Body of pancreas (tissue), 4 donors: Measurements from ENCODE around the gene MAGI1. TPM values are rescaled to one million over a fixed set of nuclear protein-coding genes. Genes with fewer than 3 reads are reported as not detected.
"Not testable (repeated sequence)": the region's sequence is repeated elsewhere in the genome, so short reads cannot be mapped to it uniquely, and the experiment has no call there.

Experiments used
- ATAC-seq: fragments of 150-250 bp; one replicate; pipeline ENCODE4 v1.9.1; 2016
- DNase-seq, 4 donors: peaks; one replicate each; pipeline ENCODE4 v3.0.0-alpha.2; 2019
- H3K27ac ChIP-seq, 4 donors: fragments of 200-600 bp; sonication (generic); 1 replicate in 3 of 4; 2 replicates in 1 of 4; pipeline versions ENCODE4 v1.5.1 to v1.6.1; 2016 to 2019; ENCODE audit warnings: mild to moderate bottlenecking in 1 of 4, mixed read lengths in 1 of 4, moderate library complexity in 1 of 4
- H3K27me3 ChIP-seq, 2 donors: fragments of 200-600 bp; sonication (generic); one replicate each; pipeline ENCODE4 v1.6.0; 2016; ENCODE audit warnings: mild to moderate bottlenecking in 1 of 2
- H3K36me3 ChIP-seq, 2 donors: fragments of 200-600 bp; sonication (generic); replicated peaks in 1 of 2; 2 replicates each; pipeline ENCODE4 v1.5.1; 2016; ENCODE audit warnings: low read depth in 2 of 2; ENCODE audit not compliant: insufficient read depth in 1 of 2
- H3K4me1 ChIP-seq: fragments of 200-600 bp; sonication (generic); one replicate; pipeline ENCODE4 v1.6.0; 2016
- H3K4me3 ChIP-seq, 2 donors: fragments of 200-600 bp; sonication (generic); 1 replicate in 1 of 2; 2 replicates in 1 of 2; pipeline ENCODE4 v1.5.1; 2016 to 2019
- H3K9me3 ChIP-seq, 3 donors: fragments of 200-600 bp; sonication (generic); 1 replicate in 2 of 3; 2 replicates in 1 of 3; pipeline ENCODE4 v1.5.1; 2016
- CTCF ChIP-seq, 7 experiments: fragments of 450-650 bp in 4 of 7; fragments of 200-600 bp in 3 of 7; sonication (generic) in 3 of 7; IDR thresholded peaks; one replicate each; pipeline ENCODE4 v1.5.1; 2016 to 2019; ENCODE audit warnings: antibody characterized with exemption in 7 of 7
- POLR2A ChIP-seq, 3 donors: fragments of 450-650 bp; IDR thresholded peaks; one replicate each; pipeline ENCODE4 v1.6.1; 2016; ENCODE audit warnings: antibody characterized with exemption in 3 of 3, mild to moderate bottlenecking in 2 of 3
- WGBS, 2 donors: methylation state at CpG; one replicate each; pipeline ENCODE4 v1.1.5; 2017; 5-methylcytosine and 5-hydroxymethylcytosine counted together
- intact Hi-C: fragments of 100-400 bp; cut with DNase I; formaldehyde crosslinking; loops from one replicate; pipeline ENCODE4 v1.15.1; 2023
- total RNA-seq, 2 donors: library from RNA; depleted of rRNA; stranded (reverse); fragments of >200 nt; gene quantifications; one replicate each; pipeline ENCODE4 v1.1.0, GENCODE V29; 2016

MAGI1 gene
- total RNA-seq, 2 donors from 2014 or later = 44.2 to 63.6 TPM

- intact Hi-C loops = no loop called here
- peaks cover 20% of the 10 kb centered on the region for H3K4me1 ChIP-seq
- no peak overlapping the region for H3K4me3 ChIP-seq
- no peaks in the 10 kb centered on the region for H3K27me3 ChIP-seq
- TF ChIP-seq CTCF (IDR thresholded peaks at IDR 0.05) (no peak), POLR2A (IDR thresholded peaks at IDR 0.05) (no peak)
- H3K9me3 ChIP-seq = no peaks in the 10 kb centered on the region
- 68 to 71% methylated on average over 5 of the region's 5 CpGs for WGBS, 2 donors
- H3K27ac ChIP-seq = no peak overlapping the region
- ATAC-seq (no peak), DNase-seq (peak in 1 of 4 donors; percentile 23)
- no peaks in the 10 kb centered on the region for H3K36me3 ChIP-seq
Observed at GRCh38 chr3:65861718-65862117, 177.0 kb downstream of the MAGI1 start.

GRCh38 chr3:65859612-65860011, 179.1 kb downstream of the MAGI1 start:
- DNase-seq, H3K27ac ChIP-seq, H3K4me3 ChIP-seq, H3K27me3 ChIP-seq, intact Hi-C loops, ATAC-seq, H3K9me3 ChIP-seq, H3K36me3 ChIP-seq: not testable (repeated sequence)
- H3K4me1 ChIP-seq = peaks cover 26% of the 10 kb centered on the region
- WGBS, 2 donors = 96 to 98% methylated on average over 7 of the region's 7 CpGs

GRCh38 chr3:65858749-65859148, 180.0 kb downstream of the MAGI1 start:
- WGBS, 2 donors = 94 to 97% methylated on average over 6 of the region's 6 CpGs
- no peaks in the 10 kb centered on the region for H3K36me3 ChIP-seq
- H3K27ac ChIP-seq = no peak overlapping the region
- ATAC-seq = no peak
- H3K9me3 ChIP-seq = no peaks in the 10 kb centered on the region
- no peaks in the 10 kb centered on the region for H3K27me3 ChIP-seq
- no peak for TF ChIP-seq CTCF (IDR thresholded peaks at IDR 0.05)
- TF ChIP-seq POLR2A (IDR thresholded peaks at IDR 0.05) = no peak
- intact Hi-C loops = no loop called here
- no peak for DNase-seq
- H3K4me1 ChIP-seq = peaks cover 22% of the 10 kb centered on the region
- H3K4me3 ChIP-seq = no peak overlapping the region

GRCh38 chr3:65857327-65857726, 181.4 kb downstream of the MAGI1 start:
- TF ChIP-seq CTCF (IDR thresholded peaks at IDR 0.05) = no peak
- no peak for TF ChIP-seq POLR2A (IDR thresholded peaks at IDR 0.05)
- Histone ChIP-seq H3K27ac (peak overlapping the region in 1 of 4 donors; percentile 45), H3K36me3 (no peaks in the 10 kb centered on the region), H3K27me3 (no peaks in the 10 kb centered on the region), H3K4me3 (no peak overlapping the region), H3K9me3 (no peaks in the 10 kb centered on the region), H3K4me1 (peaks cover 22% of the 10 kb centered on the region)
- intact Hi-C loops = no loop called here
- DNase-seq (no peak), ATAC-seq (no peak)
- WGBS, 2 donors = 72 to 82% methylated on average over 3 of the region's 3 CpGs

- H3K27me3 ChIP-seq = no peaks in the 10 kb centered on the region
- no peaks in the 10 kb centered on the region for H3K9me3 ChIP-seq
- 20 to 35% methylated on average over 2 of the region's 2 CpGs for WGBS, 2 donors
- peak overlapping the region in 2 of 4 donors; percentile 10 to 45 for H3K27ac ChIP-seq
- ATAC-seq (peak; percentile 37), DNase-seq (peak in 3 of 4 donors; percentile 20 to 43 (median 22))
- TF ChIP-seq CTCF (IDR thresholded peaks at IDR 0.05) (no peak), POLR2A (IDR thresholded peaks at IDR 0.05) (no peak)
- intact Hi-C loops = no loop called here
- no peaks in the 10 kb centered on the region for H3K36me3 ChIP-seq
- peaks cover 22% of the 10 kb centered on the region for H3K4me1 ChIP-seq
- H3K4me3 ChIP-seq = no peak overlapping the region
Observed at GRCh38 chr3:65856907-65857306, 181.8 kb downstream of the MAGI1 start.
